ENCODE data around the gene FANCI. TPM values are rescaled to one million over a fixed set of nuclear protein-coding genes. Genes with fewer than 3 reads are reported as not detected.
A peak's percentile ranks its signal among the peaks of the same experiment; 100 is the strongest.

Gene FANCI
- total RNA-seq, 1 donor from 2014 or later: 66.8 TPM

GRCh38 chr15:89365462-89366065 is 121.8 kb downstream of the FANCI start:
- H3K27me3 Mint-ChIP-seq: peaks cover 92% of the 10 kb centered on the region
- H3K4me3 Mint-ChIP-seq: no peak overlapping the region

More at GRCh38 chr15:89365462-89366065, 121.8 kb downstream of the FANCI start:
- no peak for DNase-seq (ENCODE audit: extremely low spot score, unreplicated experiment)
- H3K4me1 Mint-ChIP-seq (ENCODE audit: unreplicated experiment): no peaks in the 10 kb centered on the region
- H3K36me3 Mint-ChIP-seq: no peaks in the 10 kb centered on the region
- H3K27ac Mint-ChIP-seq: peak overlapping the region; percentile 12
- H3K9me3 Mint-ChIP-seq: no peaks in the 10 kb centered on the region
- no peak for TF ChIP-seq CTCF (conservative IDR thresholded peaks at IDR 0.05)

Small RNA genes within 50 kb of the gene (microRNA-seq; reads per million reads assigned to microRNA genes)
- gene MIR6766: not detected

Other genes with a start within 250 kb of the FANCI start
- gene ABHD2, start 155.5 kb upstream of the FANCI start, total RNA-seq (ENCODE audit: low replicate concordance): 55.4 and 63.9 TPM in 2 replicates
- not detected in 2 replicates for gene RLBP1, start 22.4 kb upstream of the FANCI start, total RNA-seq (ENCODE audit: low replicate concordance)
- 55.0 and 59.0 TPM in 2 replicates for gene POLG, start 90.8 kb downstream of the FANCI start, total RNA-seq (ENCODE audit: low replicate concordance)